ENCODE measurements around the gene RAC2. TPM values are rescaled to one million over a fixed set of nuclear protein-coding genes. Genes with fewer than 3 reads are reported as not detected.
A peak's percentile ranks its signal among the peaks of the same experiment; 100 is the strongest.
"Not testable (repeated sequence)": the region's sequence is repeated elsewhere in the genome, so short reads cannot be mapped to it uniquely, and the experiment has no call there.

RAC2 gene
- total RNA-seq, 2 donors from 2014 or later, result 655 to 769 TPM

GRCh38 chr22:37208401-37209139, 35.5 kb downstream of the RAC2 start:
- DNase-seq (ENCODE audit: low spot score in 2 of 2), result no peak
- peaks cover 0 to 14% of the 10 kb centered on the region in 2 donors for H3K36me3 Mint-ChIP-seq
- peak overlapping the region; percentile 40 to 88 for H3K27ac Mint-ChIP-seq
- no peak for ATAC-seq
- no peaks in the 10 kb centered on the region for H3K9me3 Mint-ChIP-seq

DNA sequence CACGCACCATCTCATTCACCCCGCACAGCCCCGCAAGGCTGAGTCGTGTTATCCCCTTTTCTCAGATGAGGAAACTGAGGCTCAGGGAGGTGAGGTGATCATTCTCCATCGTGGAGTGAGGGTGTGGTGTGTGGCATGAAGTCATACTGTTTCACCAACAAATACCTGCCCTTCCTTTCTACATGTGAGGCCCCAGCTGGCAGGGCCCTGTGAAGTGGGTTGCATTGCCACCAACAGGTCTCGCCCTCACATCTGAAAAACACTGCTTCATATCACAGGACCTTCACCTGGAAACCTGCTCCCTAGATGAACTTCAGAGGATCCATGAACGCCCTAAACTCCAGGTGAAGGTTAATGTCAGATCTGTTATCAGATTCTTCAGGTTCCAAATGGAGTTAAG, 36.1 kb downstream of the RAC2 start:
- no peak for DNase-seq (ENCODE audit: low spot score in 2 of 2)

DNA sequence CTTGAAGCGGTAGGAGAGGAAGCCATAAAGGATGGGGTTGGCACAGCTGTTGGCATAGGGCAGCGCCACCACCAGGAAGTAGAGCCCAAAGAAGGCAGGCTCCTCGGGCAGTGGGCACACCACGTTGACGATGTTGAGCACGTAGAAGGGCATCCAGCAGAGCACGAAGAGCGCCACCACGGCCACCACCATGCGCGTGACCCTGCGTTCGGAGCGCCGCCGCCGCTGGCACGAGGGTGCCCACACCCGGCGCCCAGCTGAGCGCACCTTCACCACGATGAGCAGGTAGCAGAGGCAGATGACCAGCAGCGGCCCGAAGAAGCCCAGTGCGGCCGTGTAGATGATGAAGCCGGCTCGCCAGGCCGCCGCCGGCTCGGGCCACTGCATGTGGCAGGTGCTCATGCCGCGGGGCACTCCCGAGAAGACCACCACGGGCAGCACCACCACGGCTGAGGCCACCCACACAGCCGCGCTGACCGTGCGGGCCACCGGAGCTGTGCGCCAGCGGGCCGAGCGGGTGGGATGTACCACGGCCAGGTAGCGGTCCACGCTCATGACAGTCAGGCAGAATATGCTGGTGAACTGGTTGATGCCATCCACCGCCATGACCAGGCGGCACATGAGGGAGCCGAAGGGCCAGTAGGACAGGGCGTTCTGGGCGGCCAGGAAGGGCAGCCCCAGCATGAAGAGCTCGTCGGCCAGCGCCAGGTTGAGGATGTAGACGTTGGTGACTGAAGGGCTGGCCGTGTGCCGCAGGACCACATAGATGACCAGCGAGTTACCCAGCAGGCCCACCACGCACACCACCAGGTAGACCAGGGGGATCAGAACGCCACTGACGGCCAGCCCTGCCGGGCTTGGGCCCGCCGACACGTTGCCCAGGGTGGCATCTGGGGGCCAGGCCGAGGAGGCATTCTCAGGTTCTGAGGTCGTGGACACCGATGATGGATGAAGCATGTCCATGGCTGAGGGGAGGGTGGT, 36.9 kb downstream of the RAC2 start:
- ATAC-seq (no peak), DNase-seq (ENCODE audit: low spot score in 2 of 2) (peak in 1 of 2 donors; percentile 52)
- Mint-ChIP-seq H3K27ac (peak overlapping the region in 1 of 2 donors; percentile 40), H3K36me3 (peaks cover 0 to 12% of the 10 kb centered on the region in 2 donors), H3K9me3 (no peaks in the 10 kb centered on the region)

More for the DNA sequence above, 36.1 kb downstream of the RAC2 start:
- peak in 1 of 2 donors; percentile 36 for ATAC-seq
- Mint-ChIP-seq H3K9me3 (no peaks in the 10 kb centered on the region), H3K36me3 (peaks cover 0 to 12% of the 10 kb centered on the region in 2 donors), H3K27ac (peak overlapping the region; percentile 40 to 88)

DNA sequence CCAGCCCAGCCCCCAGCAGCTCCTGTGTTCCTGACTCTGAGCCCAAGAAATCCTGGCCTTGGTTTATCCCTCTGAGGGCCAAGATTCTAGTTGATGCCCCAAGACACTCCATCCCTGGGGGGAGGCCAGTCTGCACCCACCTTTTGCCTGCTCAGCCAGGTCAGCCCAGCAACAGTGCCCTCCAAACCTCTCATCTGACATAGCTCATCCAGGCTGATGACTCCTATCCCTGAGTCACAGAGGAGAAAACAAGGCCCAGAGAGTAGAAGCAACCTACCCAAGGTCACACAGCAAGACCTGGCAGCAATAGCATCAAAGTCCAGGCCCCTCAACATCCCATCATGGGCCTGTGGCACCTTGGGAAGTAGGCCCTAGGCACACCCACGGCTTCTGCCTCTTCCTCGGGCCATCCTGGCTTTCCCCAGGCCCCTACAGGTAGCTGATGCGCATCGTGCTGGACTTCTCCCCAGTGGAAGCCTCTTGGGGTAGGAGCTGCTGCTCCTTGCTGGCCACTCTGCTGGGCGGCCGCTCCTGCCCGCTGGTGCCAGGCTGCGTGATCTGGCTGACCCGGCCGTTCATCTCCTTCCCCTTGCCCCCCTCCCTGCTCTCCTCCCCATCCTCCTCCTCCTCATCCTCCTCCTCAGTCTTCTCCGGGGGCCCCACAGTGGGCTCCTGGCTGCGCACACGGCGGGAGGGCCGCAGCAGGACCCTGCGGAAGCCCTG, 37.8 kb downstream of the RAC2 start:
- DNase-seq (ENCODE audit: low spot score in 2 of 2) (no peak), ATAC-seq (no peak)
- Mint-ChIP-seq H3K27ac (peak overlapping the region in 1 of 2 donors; percentile 29), H3K36me3 (peaks cover 0 to 12% of the 10 kb centered on the region in 2 donors), H3K9me3 (no peaks in the 10 kb centered on the region)

DNA sequence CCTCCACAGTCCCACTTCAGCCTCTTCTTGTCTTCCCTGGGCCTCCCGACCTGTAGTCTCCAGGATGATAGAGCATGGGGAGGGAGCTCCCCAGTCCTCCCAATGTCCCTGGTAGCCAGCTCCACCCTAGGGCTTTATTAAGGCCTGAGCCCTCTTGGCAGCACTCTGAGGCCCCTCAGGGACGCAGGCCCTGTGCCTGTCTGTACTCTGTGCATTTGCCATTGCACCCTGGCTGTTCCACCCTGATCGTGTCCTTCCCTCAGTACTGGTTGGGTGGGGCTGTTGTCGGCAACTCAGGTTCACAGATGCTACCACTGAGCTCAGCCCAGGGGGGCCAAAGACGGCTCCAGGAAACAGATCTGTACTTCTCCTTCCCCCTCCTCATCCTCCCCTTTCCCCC, 39.0 kb downstream of the RAC2 start:
- no peak for DNase-seq (ENCODE audit: low spot score in 2 of 2)
- Mint-ChIP-seq H3K27ac (peak overlapping the region in 1 of 2 donors; percentile 61), H3K9me3 (no peaks in the 10 kb centered on the region), H3K36me3 (peaks cover 0 to 12% of the 10 kb centered on the region in 2 donors)
- ATAC-seq, result no peak

- Mint-ChIP-seq H3K36me3 (peaks cover 0 to 12% of the 10 kb centered on the region in 2 donors), H3K9me3 (no peaks in the 10 kb centered on the region), H3K27ac (peak overlapping the region; percentile 14 to 61)
- DNase-seq (ENCODE audit: low spot score in 2 of 2), result no peak
- no peak for ATAC-seq
Measured at GRCh38 chr22:37204045-37204655, 39.9 kb downstream of the RAC2 start.

- no peak overlapping the region for H3K27ac Mint-ChIP-seq
- ATAC-seq (no peak), DNase-seq (ENCODE audit: low spot score in 2 of 2) (peak in 1 of 2 donors; percentile 52)
- peaks cover 0 to 12% of the 10 kb centered on the region in 2 donors for H3K36me3 Mint-ChIP-seq
- no peaks in the 10 kb centered on the region for H3K9me3 Mint-ChIP-seq
Measured at GRCh38 chr22:37203354-37204044, 40.6 kb downstream of the RAC2 start.

- no peaks in the 10 kb centered on the region for H3K9me3 Mint-ChIP-seq
- DNase-seq (ENCODE audit: low spot score in 2 of 2) (peak in 1 of 2 donors; percentile 49), ATAC-seq (no peak)
- peaks cover 7 to 15% of the 10 kb centered on the region in 2 donors for H3K36me3 Mint-ChIP-seq
- H3K27ac Mint-ChIP-seq, result no peak overlapping the region
Measured at GRCh38 chr22:37202716-37203115, 41.4 kb downstream of the RAC2 start.

DNA sequence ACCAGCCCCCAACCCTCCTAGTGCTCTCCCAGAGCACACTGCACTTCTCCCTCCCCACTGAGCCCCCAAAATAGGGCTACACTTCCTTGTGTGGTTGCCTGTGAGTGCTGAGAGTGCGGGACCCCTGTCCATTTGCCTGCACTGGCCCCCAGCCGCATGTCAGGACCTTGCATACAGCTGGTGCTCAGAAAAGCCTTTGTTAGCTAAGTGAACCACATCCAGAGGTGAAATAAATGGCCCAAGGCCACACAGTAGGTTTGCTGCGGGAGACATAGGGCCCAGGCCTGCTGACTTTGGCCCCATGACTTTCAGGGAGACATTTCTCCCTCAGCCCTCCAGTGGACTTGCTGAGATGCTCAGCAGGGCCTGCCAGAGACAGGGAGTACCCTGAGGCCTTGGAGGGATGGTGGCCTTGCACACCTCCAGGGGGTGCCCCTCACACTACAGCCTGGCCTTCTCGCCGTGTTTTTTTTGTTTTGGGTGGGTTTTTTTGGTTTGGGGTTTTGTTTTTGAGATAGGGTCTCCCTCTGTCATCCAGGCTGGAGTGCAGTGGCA, 42.0 kb downstream of the RAC2 start:
- Mint-ChIP-seq H3K27ac (no peak overlapping the region), H3K9me3 (no peaks in the 10 kb centered on the region), H3K36me3 (peaks cover 9 to 15% of the 10 kb centered on the region in 2 donors)
- ATAC-seq, result no peak
- DNase-seq (ENCODE audit: low spot score in 2 of 2), result peak in 1 of 2 donors; percentile 49

DNA sequence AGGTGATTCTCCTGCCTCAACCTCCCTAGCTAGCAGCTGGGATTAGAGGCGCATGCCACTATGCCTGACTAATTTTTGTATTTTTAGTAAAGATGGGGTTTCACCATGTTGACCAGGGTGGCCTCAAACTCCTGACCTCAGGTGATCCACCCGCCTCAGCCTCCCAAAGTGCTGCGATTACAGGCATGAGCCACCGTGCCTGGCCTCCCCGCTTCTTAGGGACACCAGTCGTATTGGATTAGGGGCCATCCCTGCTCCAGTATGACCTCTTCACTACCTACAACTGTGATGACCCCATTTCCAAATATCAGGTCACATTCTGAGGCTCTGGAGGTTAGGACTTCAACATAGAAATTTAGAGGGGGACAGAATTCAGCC, 42.6 kb downstream of the RAC2 start:
- not testable (repeated sequence) for DNase-seq (ENCODE audit: low spot score in 2 of 2); H3K27ac Mint-ChIP-seq; H3K9me3 Mint-ChIP-seq; ATAC-seq
- peaks cover 9 to 10% of the 10 kb centered on the region in 2 donors for H3K36me3 Mint-ChIP-seq

- ATAC-seq (peak; percentile 1 to 35), DNase-seq (ENCODE audit: low spot score in 2 of 2) (no peak)
- peaks cover 9 to 18% of the 10 kb centered on the region in 2 donors for H3K36me3 Mint-ChIP-seq
- peak overlapping the region; percentile 95 to 98 for H3K27ac Mint-ChIP-seq
- no peaks in the 10 kb centered on the region for H3K9me3 Mint-ChIP-seq
Measured at GRCh38 chr22:37199760-37200108, 44.3 kb downstream of the RAC2 start.

DNA sequence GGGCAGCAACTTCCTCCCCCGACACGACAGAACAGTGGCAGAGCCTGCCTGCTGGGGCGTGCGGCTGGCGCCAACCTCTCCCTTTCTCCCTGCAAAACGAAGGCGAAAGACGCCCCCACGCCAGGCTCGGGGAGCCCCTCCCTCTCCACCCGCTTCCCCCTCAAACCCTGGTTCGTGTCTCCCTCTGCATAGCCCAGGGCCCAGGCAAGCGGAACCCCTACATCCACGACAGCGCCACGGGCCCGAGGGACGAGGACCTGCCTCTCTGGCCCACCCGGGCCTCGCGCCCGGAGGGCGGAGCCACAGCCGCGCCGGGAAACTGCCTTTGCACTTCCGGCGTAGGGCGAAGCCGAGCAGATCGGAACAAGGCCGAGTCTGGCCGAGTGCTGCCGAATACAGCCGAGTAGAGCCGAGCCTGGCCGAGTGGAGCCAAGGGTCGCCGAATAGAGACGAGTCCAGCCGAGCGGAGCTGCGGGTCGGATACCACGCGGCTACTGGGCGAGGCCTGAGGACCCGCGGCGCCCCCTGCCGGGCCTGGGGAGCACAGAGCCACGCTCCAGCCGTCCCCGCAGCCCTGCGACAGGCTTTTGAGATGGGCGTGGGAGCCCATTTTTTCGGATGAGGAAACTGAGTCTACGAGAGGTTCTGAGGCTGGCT, 44.8 kb downstream of the RAC2 start:
- Mint-ChIP-seq H3K27ac (peak overlapping the region; percentile 95 to 98), H3K36me3 (peaks cover 9 to 18% of the 10 kb centered on the region in 2 donors)

GRCh38 chr22:37198258-37199102, 45.6 kb downstream of the RAC2 start:
- H3K9me3 Mint-ChIP-seq, result no peaks in the 10 kb centered on the region
- peak; percentile 87 to 97 for DNase-seq (ENCODE audit: low spot score in 2 of 2)
- peaks cover 9 to 20% of the 10 kb centered on the region in 2 donors for H3K36me3 Mint-ChIP-seq
- peak overlapping the region; percentile 98 to 99 for H3K27ac Mint-ChIP-seq
- peak; percentile 42 to 46 for ATAC-seq

More for the DNA sequence above, 44.8 kb downstream of the RAC2 start:
- DNase-seq (ENCODE audit: low spot score in 2 of 2), result peak; percentile 99 to 100
- ATAC-seq, result peak; percentile 89 to 95
- no peaks in the 10 kb centered on the region for H3K9me3 Mint-ChIP-seq
